Esophagus muscularis mucosa (tissue), 3 donors: Measurements from ENCODE around the gene KRT20.

Experiments
- CTCF ChIP-seq, 3 experiments: fragments of 200-600 bp in 2 of 3; fragments of 450-650 bp in 1 of 3; sonication (generic) in 2 of 3; IDR thresholded peaks; one replicate each; pipeline ENCODE4 v1.5.1; 2017 to 2019; ENCODE audit warnings: antibody characterized with exemption in 3 of 3, mild to moderate bottlenecking in 2 of 3, moderate library complexity in 1 of 3
- POLR2A ChIP-seq: fragments of 450-650 bp; IDR thresholded peaks from one replicate; pipeline ENCODE4 v1.6.1; 2017; ENCODE audit warnings: antibody characterized with exemption, moderate library complexity, mild to moderate bottlenecking, low read depth

GRCh38 chr17:40859536-40859935 lies 25.5 kb downstream of the KRT20 start:
- TF ChIP-seq CTCF (IDR thresholded peaks at IDR 0.05) (no peak), POLR2A (no peak)
